HPDE6-E6E7 (cell line): ENCODE data around the gene TAL2.

Experiments used
- DNase-seq: peaks from one replicate; pipeline ENCODE4 v3.0.0; 2011; ENCODE audit warnings: missing footprints; ENCODE audit errors: extremely low spot score

The TAL2 gene

DNA sequence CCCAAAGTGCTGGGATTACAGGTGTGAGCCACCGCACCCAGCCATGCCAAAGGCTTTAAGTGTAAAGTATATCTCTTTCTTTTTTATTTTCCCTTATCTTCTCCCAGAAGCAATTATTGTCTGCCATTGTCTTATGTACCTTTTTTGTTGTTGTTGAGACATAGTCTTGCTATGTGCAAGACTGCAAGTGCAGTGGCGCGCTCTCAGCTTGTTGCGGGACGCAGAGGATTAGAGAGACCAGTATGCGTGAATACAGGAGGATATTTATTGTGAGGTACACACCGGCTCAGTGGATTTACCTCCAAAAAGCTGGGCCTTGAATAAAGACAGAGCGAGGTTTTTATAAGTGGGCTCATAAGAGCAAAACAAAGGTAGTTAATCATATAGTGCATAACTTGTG lies 43.9 kb downstream of the TAL2 start:
- no peak for DNase-seq

DNA sequence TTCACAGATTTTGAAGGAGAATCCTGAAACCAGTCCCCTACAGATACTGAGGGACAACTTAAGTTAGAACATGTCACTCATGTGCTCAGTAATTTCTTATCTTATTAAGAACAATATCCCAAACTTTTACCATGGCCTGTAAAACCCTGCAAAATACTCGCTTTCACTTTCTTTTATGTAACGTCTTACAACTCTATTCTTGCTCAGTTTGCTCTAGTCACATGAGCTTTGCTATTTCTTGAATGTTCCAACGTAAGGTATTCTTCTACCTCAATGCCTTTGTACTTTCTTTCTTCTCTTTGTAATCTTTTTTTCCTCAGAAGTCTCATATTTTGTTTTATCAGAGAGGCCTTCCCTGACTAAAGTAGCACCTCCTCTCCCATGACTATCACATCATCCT lies 46.1 kb downstream of the TAL2 start:
- no peak for DNase-seq

DNA sequence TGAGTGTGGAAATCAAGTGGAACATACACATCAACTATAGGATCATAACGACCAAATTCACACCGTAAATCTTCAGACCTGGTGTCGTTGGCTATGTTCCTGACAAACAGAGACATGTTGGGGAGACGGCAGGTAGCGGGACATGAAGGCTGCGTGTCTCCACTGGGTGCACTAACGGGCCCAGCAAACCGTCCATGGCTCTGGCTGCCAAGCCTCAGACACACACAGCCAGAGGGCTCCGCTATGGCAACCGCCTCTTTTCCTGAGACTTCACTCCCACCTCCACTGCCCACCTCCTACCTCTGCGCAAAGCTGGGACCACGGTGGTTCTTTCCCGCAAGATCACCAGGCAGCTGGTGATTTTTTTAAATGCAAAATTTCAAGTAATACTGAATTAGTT lies 48.4 kb downstream of the TAL2 start:
- no peak for DNase-seq

- DNase-seq, result no peak
Measured at GRCh38 chr9:105711867-105712266, 49.6 kb downstream of the TAL2 start.

DNA sequence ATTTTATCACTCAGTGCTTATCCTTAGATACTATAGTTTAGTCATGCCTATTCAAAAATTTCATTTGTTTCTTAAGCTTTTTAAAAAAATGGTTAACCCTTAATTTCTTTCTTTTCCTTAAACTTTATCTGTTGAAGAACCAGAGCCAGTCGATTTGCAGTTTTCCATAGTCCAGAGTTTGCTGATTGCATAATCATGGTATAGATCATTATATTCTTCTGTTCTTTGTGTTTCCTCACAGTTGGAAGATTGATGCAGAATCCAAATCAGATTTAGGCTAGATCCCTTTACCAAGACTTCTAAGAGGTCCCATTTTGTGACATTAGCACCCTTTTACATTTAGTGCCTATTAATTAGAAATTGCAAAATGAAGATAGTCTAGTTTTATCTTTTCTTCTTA lies 50.0 kb downstream of the TAL2 start:
- no peak for DNase-seq
